ENCODE results near the gene LRMDA.

Gene LRMDA

GRCh38 chr10:76257816-76258215 lies 826.4 kb downstream of the LRMDA start:
- DNase-seq = no peak

- no peak for DNase-seq
These were observed 834.2 kb downstream of the LRMDA start for GRCh38 chr10:76265441-76266113.

GRCh38 chr10:76268530-76268929 lies 837.1 kb downstream of the LRMDA start:
- DNase-seq = no peak

GRCh38 chr10:76268954-76269353 lies 837.5 kb downstream of the LRMDA start:
- no peak for DNase-seq

- no peak for DNase-seq
These were observed 839.0 kb downstream of the LRMDA start for GRCh38 chr10:76270464-76270863.

GRCh38 chr10:76274933-76275332 lies 843.5 kb downstream of the LRMDA start:
- DNase-seq = no peak

- DNase-seq = no peak
These were observed 847.5 kb downstream of the LRMDA start for GRCh38 chr10:76278811-76279460.

GRCh38 chr10:76281659-76282058 lies 850.2 kb downstream of the LRMDA start:
- no peak for DNase-seq

GRCh38 chr10:76282061-76283025 lies 850.9 kb downstream of the LRMDA start:
- DNase-seq = no peak

GRCh38 chr10:76284351-76284750 lies 852.9 kb downstream of the LRMDA start:
- DNase-seq = no peak

GRCh38 chr10:76285012-76285411 lies 853.6 kb downstream of the LRMDA start:
- DNase-seq = no peak

- no peak for DNase-seq
These were observed 854.1 kb downstream of the LRMDA start for GRCh38 chr10:76285515-76285914.

GRCh38 chr10:76286536-76286935 lies 855.1 kb downstream of the LRMDA start:
- DNase-seq = no peak

- no peak for DNase-seq
These were observed 856.4 kb downstream of the LRMDA start for GRCh38 chr10:76287856-76288255.

GRCh38 chr10:76291175-76291574 lies 859.8 kb downstream of the LRMDA start:
- DNase-seq = no peak

GRCh38 chr10:76291885-76292284 lies 860.5 kb downstream of the LRMDA start:
- DNase-seq = no peak

- DNase-seq = no peak
These were observed 865.5 kb downstream of the LRMDA start for GRCh38 chr10:76296957-76297356.

GRCh38 chr10:76297358-76297757 lies 865.9 kb downstream of the LRMDA start:
- no peak for DNase-seq

- DNase-seq = no peak
These were observed 866.4 kb downstream of the LRMDA start for GRCh38 chr10:76297780-76298281.

GRCh38 chr10:76298329-76298728 lies 866.9 kb downstream of the LRMDA start:
- DNase-seq = no peak

GRCh38 chr10:76299501-76299900 lies 868.1 kb downstream of the LRMDA start:
- no peak for DNase-seq

- no peak for DNase-seq
These were observed 869.8 kb downstream of the LRMDA start for GRCh38 chr10:76301211-76301610.

GRCh38 chr10:76301950-76302349 lies 870.5 kb downstream of the LRMDA start:
- DNase-seq = no peak

Data from activated CD4-positive, alpha-beta T cell treated with anti-CD3 and anti-CD28 coated beads for 1 hour (primary cell).